Measurements from ENCODE around the gene MAP3K5. TPM values are rescaled to one million over a fixed set of nuclear protein-coding genes. Genes with fewer than 3 reads are reported as not detected.

The MAP3K5 gene
- total and polyA plus RNA-seq, 9 of the 15 experiments (the other 6 are each of a cell fraction or from before 2014, with no cell fraction given), result 2.2 to 13.0 (median 9.9) TPM

GRCh38 chr6:136742125-136742524 is 50.2 kb downstream of the MAP3K5 start (continued):
- no peak for TF ChIP-seq GTF2F1 (IDR thresholded peaks at IDR 0.05; ENCODE audit: low read depth, low read length)

GRCh38 chr6:136740050-136740974 is 52.0 kb downstream of the MAP3K5 start:
- 8% methylated on average over 10 of the region's 10 CpGs for WGBS (ENCODE audit: insufficient coverage, low coverage, missing lambda C conversion rate)
- FAIRE-seq (no peak), DNase-seq (ENCODE audit: extremely low read depth in 1 of 4, low spot score in 3 of 4) (peak in 1 of 4 experiments; percentile 50), ATAC-seq (no peak)
- H3K9ac ChIP-seq (ENCODE audit: insufficient read depth in 1 of 2, low read depth in 2 of 2, low read length in 2 of 2), result peak overlapping the region; percentile 62 to 63; a peak in 3 of 4 replicates
- no peak overlapping the region for H3K4me3 ChIP-seq
- peak overlapping the region; percentile 73 for H2AFZ ChIP-seq (ENCODE audit: low read depth, low read length)
- in situ Hi-C loops (cut with MboI) (no loop called here), intact Hi-C loops (cut with micrococcal nuclease) (no loop called here)
- peak overlapping the region; percentile 73 for H3K27ac ChIP-seq (ENCODE audit: extremely low read depth, low read depth, low read length)
- POLR2A ChIA-PET, result interaction anchor here (0.7 to 2.0 kb wide), 8 partner anchors 11 to 1131 kb away, joined by 3 to 6 read pairs (median 3); partner anchors contain the start of gene MAP3K5
- H3K27me3 ChIP-seq (ENCODE audit: control insufficient read depth in 2 of 2, insufficient read depth in 2 of 2, low read length in 2 of 2), result no peaks in the 10 kb centered on the region
- CTCF ChIA-PET (ENCODE audit: low intra/inter-chr PET ratio), result interaction anchor here (0.6 kb wide), 1 partner anchor 389 kb away, joined by 5 read pairs; no protein-coding TSS in a partner anchor
- H4K20me1 ChIP-seq (replicated peaks; ENCODE audit: control insufficient read depth, insufficient read depth, low read length), result no peaks in the 10 kb centered on the region
- H3K4me1 ChIP-seq (replicated peaks in 1 of 2; ENCODE audit: control insufficient read depth in 2 of 2, insufficient read depth in 2 of 2, low read length in 2 of 2), result peaks cover 7 to 72% of the 10 kb centered on the region in 2 experiments
- no peaks in the 10 kb centered on the region for H3K9me1 ChIP-seq (ENCODE audit: control insufficient read depth, insufficient read depth, low read length)
- H3K9me3 ChIP-seq (replicated peaks; ENCODE audit: control insufficient read depth, insufficient read depth, low read depth, low read length), result peaks cover 6% of the 10 kb centered on the region; the same call in 1 of the 2 replicates
- H3K4me2 ChIP-seq (ENCODE audit: insufficient read depth, low read length), result 0 out of 2 replicates have a peak overlapping the region, but pooled peaks have one; percentile 33
- H3K36me3 ChIP-seq (ENCODE audit: control insufficient read depth, insufficient read depth, low read length), result no peaks in the 10 kb centered on the region; the same call in 2 of the 3 replicates
- H3K79me2 ChIP-seq (ENCODE audit: control insufficient read depth, insufficient read depth, low read length), result peaks cover 89% of the 10 kb centered on the region
- no TSS peak for BruUV-seq (replicated peaks)
- TF ChIP-seq FOXA3 (CRISPR knock-in tag; conservative IDR thresholded peaks at IDR 0.05 in 1 of 2, IDR thresholded peaks at IDR 0.05 in 1 of 2) (peak in 1 of 2 experiments; percentile 7; a peak in 1 of 4 replicates), FOXJ3 (CRISPR knock-in tag; IDR thresholded peaks at IDR 0.05) (no peak), FOSL1 (tag; conservative IDR thresholded peaks at IDR 0.05) (no peak), FOXK2 (conservative IDR thresholded peaks at IDR 0.05 in 1 of 2, IDR thresholded peaks at IDR 0.05 in 1 of 2; ENCODE audit: low read depth in 2 of 2) (peak; percentile 62 to 69; a peak in 3 of 4 replicates), USF2 (CRISPR knock-in tag; IDR thresholded peaks at IDR 0.05) (peak; percentile 65), PBX2 (CRISPR knock-in tag; IDR thresholded peaks at IDR 0.05; ENCODE audit: low read depth) (no peak), PBX2 (tag; conservative IDR thresholded peaks at IDR 0.05; ENCODE audit: low read depth) (peak; percentile 38; the same call in 1 of the 2 replicates)
